SK-N-SH (cell line): ENCODE data around the gene SLC39A7. TPM values are rescaled to one million over a fixed set of nuclear protein-coding genes. Genes with fewer than 3 reads are reported as not detected.

Source experiments
- CTCF ChIA-PET: fragments of 300-600, 350-600 bp; formaldehyde crosslinking; extraction: SDS; loops from one replicate; lab custom pipeline; 2021; lab: Yijun Ruan, JAX
- POLR2A ChIA-PET: fragments of 350-600 bp; sonication (Branson Sonifier 250); formaldehyde crosslinking; extraction: SDS; loops from one replicate; lab custom pipeline; 2020; ENCODE audit warnings: antibody characterized with exemption, inconsistent platforms; lab: Yijun Ruan, JAX
- DNase-seq: peaks from one replicate; pipeline ENCODE4 v3.0.0; 2012
- H2AFZ ChIP-seq: fragments of 200-600 bp; sonication (generic); 2 replicates; pipeline ENCODE4 v1.8.1; 2016; ENCODE audit warnings: antibody characterized with exemption, mild to moderate bottlenecking, low read depth
- H3F3A ChIP-seq: fragments of 200-600 bp; sonication (generic); replicated peaks from 2 replicates; pipeline ENCODE3; 2016; ENCODE audit warnings: antibody characterized with exemption, mild to moderate bottlenecking; ENCODE audit not compliant: insufficient read depth
- H3K27ac ChIP-seq, 2 experiments: fragments of 200-500 bp in 1 of 2; fragments of 200-600 bp in 1 of 2; sonication (Bioruptor generic) in 1 of 2; sonication (generic), shearing (Covaris generic) in 1 of 2; 2 replicates each; pipeline versions ENCODE4 v1.5.1 to v1.6.1; 2014 to 2016; ENCODE audit warnings: low read depth in 2 of 2, inconsistent platforms in 1 of 2, low read length in 1 of 2, mild to moderate bottlenecking in 1 of 2, mixed read lengths in 1 of 2
- H3K27me3 ChIP-seq: fragments of 200-600 bp; sonication (generic), shearing (Covaris generic); 2 replicates; pipeline ENCODE4 v1.6.1; 2016; ENCODE audit warnings: mixed run types; ENCODE audit not compliant: insufficient read depth
- H3K36me3 ChIP-seq, 2 experiments: fragments of 200-500 bp in 1 of 2; fragments of 200-600 bp in 1 of 2; sonication (Bioruptor generic) in 1 of 2; sonication (generic) in 1 of 2; replicated peaks in 1 of 2; 2 replicates each; pipeline versions ENCODE3 to v1.5.1; 2014 to 2016; ENCODE audit warnings: low read length in 1 of 2, mild to moderate bottlenecking in 1 of 2; ENCODE audit not compliant: insufficient read depth in 2 of 2, control insufficient read depth in 1 of 2
- H3K4me1 ChIP-seq, 2 experiments: fragments of 200-500 bp in 1 of 2; fragments of 200-600 bp in 1 of 2; sonication (Bioruptor generic) in 1 of 2; sonication (generic), shearing (Covaris generic) in 1 of 2; 2 replicates each; pipeline versions ENCODE4 v1.5.1 to v1.6.1; 2014 to 2016; ENCODE audit warnings: low read depth in 1 of 2, low read length in 1 of 2, mixed run types in 1 of 2; ENCODE audit not compliant: insufficient read depth in 2 of 2, control insufficient read depth in 1 of 2
- H3K4me2 ChIP-seq: fragments of 200-600 bp; sonication (generic), shearing (Covaris generic); 2 replicates; pipeline ENCODE4 v1.6.1; 2017; ENCODE audit warnings: mixed run types
- H3K4me3 ChIP-seq, 2 experiments: fragments of 200-500 bp in 1 of 2; fragments of 200-600 bp in 1 of 2; sonication (Bioruptor generic) in 1 of 2; sonication (generic), shearing (Covaris generic) in 1 of 2; 2 replicates each; pipeline versions ENCODE4 v1.5.1 to v1.8.1; 2014 to 2016; ENCODE audit warnings: low read depth in 2 of 2, inconsistent platforms in 1 of 2, low read length in 1 of 2, mild to moderate bottlenecking in 1 of 2, mixed read lengths in 1 of 2, moderate library complexity in 1 of 2
- H3K79me2 ChIP-seq: fragments of 200-600 bp; sonication (generic); 2 replicates; pipeline ENCODE4 v1.8.1; 2017; ENCODE audit warnings: mild to moderate bottlenecking; ENCODE audit not compliant: insufficient read depth
- H3K9ac ChIP-seq: fragments of 200-600 bp; sonication (generic); 2 replicates; pipeline ENCODE4 v1.6.1; 2017; ENCODE audit warnings: mixed run types
- H3K9me2 ChIP-seq: fragments of 200-600 bp; sonication (generic); 2 replicates; pipeline ENCODE4 v1.6.1; 2017; ENCODE audit warnings: mixed run types
- H3K9me3 ChIP-seq: fragments of 200-600 bp; sonication (generic); 2 replicates; pipeline ENCODE4 v1.6.1; 2017; ENCODE audit warnings: mixed run types, mild to moderate bottlenecking, moderate library complexity
- H4K20me1 ChIP-seq: fragments of 200-600 bp; sonication (generic); 2 replicates; pipeline ENCODE4 v1.6.1; 2017; ENCODE audit warnings: mild to moderate bottlenecking, mixed run types; ENCODE audit not compliant: insufficient read depth
- ELF1 ChIP-seq: IDR thresholded peaks from 2 replicates; pipeline ENCODE4 v1.4.0; 2012
- EP300 ChIP-seq, 2 experiments: IDR thresholded peaks; 2 replicates each; pipeline versions ENCODE4 v1.4.0 to v1.6.1; 2012; ENCODE audit warnings: borderline replicate concordance in 1 of 2, low read depth in 1 of 2, low read length in 1 of 2
- FOSL2 ChIP-seq: IDR thresholded peaks from 2 replicates; pipeline ENCODE4 v1.4.0; 2012; ENCODE audit warnings: low read depth, mild to moderate bottlenecking, moderate library complexity, borderline replicate concordance
- FOXJ3 ChIP-seq: sonication (generic); formaldehyde crosslinking; IDR thresholded peaks from 2 replicates; pipeline ENCODE4 v1.5.1; 2020; ENCODE audit warnings: mild to moderate bottlenecking, missing genetic modification reagents
- GATA2 ChIP-seq: sonication (generic); formaldehyde crosslinking; IDR thresholded peaks from 2 replicates; pipeline ENCODE4 v1.5.0; 2020; ENCODE audit warnings: mild to moderate bottlenecking, missing genetic modification reagents
- JUND ChIP-seq: IDR thresholded peaks from 2 replicates; pipeline ENCODE4 v1.4.0; 2012
- MEF2A ChIP-seq: IDR thresholded peaks from 2 replicates; pipeline ENCODE4 v1.4.0; 2012; ENCODE audit warnings: low read depth, borderline replicate concordance
- MXI1 ChIP-seq: IDR thresholded peaks from 2 replicates; pipeline ENCODE4 v1.6.1; 2012; ENCODE audit warnings: mild to moderate bottlenecking, low read depth, low read length, improper control_type of control experiment
- RCOR1 ChIP-seq: fragments of 150-350 bp; IDR thresholded peaks from 2 replicates; pipeline ENCODE4 v1.6.1; 2017; ENCODE audit warnings: antibody characterized with exemption, low read length
- RXRA ChIP-seq: IDR thresholded peaks from 2 replicates; pipeline ENCODE4 v1.4.0; 2012; ENCODE audit warnings: low read depth, mild to moderate bottlenecking, borderline replicate concordance
- SIN3A ChIP-seq: IDR thresholded peaks from 2 replicates; pipeline ENCODE4 v1.6.1; 2012; ENCODE audit warnings: low read depth, mild to moderate bottlenecking, low read length, moderate library complexity, borderline replicate concordance
- SMC3 ChIP-seq: IDR thresholded peaks from 2 replicates; pipeline ENCODE4 v1.6.1; 2012; ENCODE audit warnings: low read depth, low read length, improper control_type of control experiment
- TCF12 ChIP-seq: IDR thresholded peaks from 2 replicates; pipeline ENCODE4 v1.4.0; 2012
- WGBS: methylation state at CpG from one replicate; pipeline ENCODE4 v1.1.6; 2017; ENCODE audit warnings: low lambda C conversion rate; 5-methylcytosine and 5-hydroxymethylcytosine counted together
- polyA plus RNA-seq, 3 experiments: library from polyadenylated mRNA; depleted of rRNA; stranded (reverse); fragments of >200 nt; gene quantifications; 2 replicates each; pipeline ENCODE4 v1.2.3, GENCODE V29; 2012
- TF ChIP-seq, protein P1 (sequence below): IDR thresholded peaks from 2 replicates; pipeline ENCODE4 v1.4.0; 2012; ENCODE audit warnings: low read depth, borderline replicate concordance
- TF ChIP-seq, protein P2 (sequence below): fragments of 200-600 bp; sonication (generic); IDR thresholded peaks from 2 replicates; pipeline ENCODE4 v1.6.1; 2017; ENCODE audit warnings: antibody characterized with exemption, mild to moderate bottlenecking, moderate library complexity
- TF ChIP-seq, protein P3 (sequence below): fragments of 150-350 bp; IDR thresholded peaks from 2 replicates; pipeline ENCODE4 v1.6.1; 2017; ENCODE audit warnings: antibody characterized with exemption, low read length, low read depth, borderline replicate concordance
- TF ChIP-seq, protein P4 (sequence below): fragments of 150-350 bp; IDR thresholded peaks from 2 replicates; pipeline ENCODE4 v1.6.1; 2016; ENCODE audit warnings: mild to moderate bottlenecking, low read depth, low read length

SLC39A7 gene
- polyA plus RNA-seq, 1 of the 3 experiments (the other 2 are of a cell fraction), result 129 TPM

DNA sequence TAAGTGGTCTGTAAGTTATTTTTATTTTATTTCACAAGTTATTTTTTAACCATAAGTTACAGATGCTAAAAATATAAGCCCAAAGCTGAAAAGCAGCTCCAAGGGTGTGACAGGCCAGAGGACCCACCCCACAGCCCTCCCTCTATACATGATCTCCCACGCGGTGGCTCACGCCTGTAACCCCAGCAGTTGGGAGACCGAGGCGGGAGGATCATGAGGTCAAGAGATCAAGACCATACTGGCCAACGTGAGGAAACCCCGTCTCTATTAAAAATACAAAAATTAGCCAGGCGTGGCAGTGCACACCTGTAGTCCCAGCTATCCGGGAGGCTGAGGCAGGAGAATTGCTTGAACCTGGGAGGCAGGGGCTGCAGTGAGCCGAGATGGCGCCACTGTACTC is 40.6 kb upstream of the SLC39A7 start:
- H3K27ac ChIP-seq, result no peak overlapping the region
- H3F3A ChIP-seq, result no peaks in the 10 kb centered on the region
- no peaks in the 10 kb centered on the region for H3K79me2 ChIP-seq
- no peaks in the 10 kb centered on the region for H3K9me2 ChIP-seq
- POLR2A ChIA-PET, result no interaction called here
- H2AFZ ChIP-seq, result no peak overlapping the region
- CTCF ChIA-PET, result interaction anchor here (0.7 to 6.4 kb wide), 6 partner anchors 11 to 95 kb away, joined by 3 to 96 read pairs (median 6); no protein-coding TSS in a partner anchor
- DNase-seq, result no peak
- H3K4me1 ChIP-seq, result peaks cover 0 to 7% of the 10 kb centered on the region in 2 experiments; a peak in 1 of 4 replicates
- no peak overlapping the region for H3K9ac ChIP-seq
- H4K20me1 ChIP-seq, result no peaks in the 10 kb centered on the region
- H3K4me3 ChIP-seq, result no peak overlapping the region
- TF ChIP-seq, protein P1, sequence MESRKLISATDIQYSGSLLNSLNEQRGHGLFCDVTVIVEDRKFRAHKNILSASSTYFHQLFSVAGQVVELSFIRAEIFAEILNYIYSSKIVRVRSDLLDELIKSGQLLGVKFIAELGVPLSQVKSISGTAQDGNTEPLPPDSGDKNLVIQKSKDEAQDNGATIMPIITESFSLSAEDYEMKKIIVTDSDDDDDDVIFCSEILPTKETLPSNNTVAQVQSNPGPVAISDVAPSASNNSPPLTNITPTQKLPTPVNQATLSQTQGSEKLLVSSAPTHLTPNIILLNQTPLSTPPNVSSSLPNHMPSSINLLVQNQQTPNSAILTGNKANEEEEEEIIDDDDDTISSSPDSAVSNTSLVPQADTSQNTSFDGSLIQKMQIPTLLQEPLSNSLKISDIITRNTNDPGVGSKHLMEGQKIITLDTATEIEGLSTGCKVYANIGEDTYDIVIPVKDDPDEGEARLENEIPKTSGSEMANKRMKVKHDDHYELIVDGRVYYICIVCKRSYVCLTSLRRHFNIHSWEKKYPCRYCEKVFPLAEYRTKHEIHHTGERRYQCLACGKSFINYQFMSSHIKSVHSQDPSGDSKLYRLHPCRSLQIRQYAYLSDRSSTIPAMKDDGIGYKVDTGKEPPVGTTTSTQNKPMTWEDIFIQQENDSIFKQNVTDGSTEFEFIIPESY, result no peak
- TF ChIP-seq MEF2A (no peak), ELF1 (no peak), JUND (no peak), GATA2 (CRISPR knock-in tag) (no peak), SMC3 (no peak), FOXJ3 (CRISPR knock-in tag) (no peak), EP300 (IDR thresholded peaks at IDR 0.05; ENCODE audit: borderline replicate concordance in 1 of 2, low read depth in 1 of 2, low read length in 1 of 2) (no peak), SIN3A (no peak), RCOR1 (no peak), MXI1 (no peak), FOSL2 (no peak), RXRA (no peak), TCF12 (no peak)
- TF ChIP-seq, protein P2, sequence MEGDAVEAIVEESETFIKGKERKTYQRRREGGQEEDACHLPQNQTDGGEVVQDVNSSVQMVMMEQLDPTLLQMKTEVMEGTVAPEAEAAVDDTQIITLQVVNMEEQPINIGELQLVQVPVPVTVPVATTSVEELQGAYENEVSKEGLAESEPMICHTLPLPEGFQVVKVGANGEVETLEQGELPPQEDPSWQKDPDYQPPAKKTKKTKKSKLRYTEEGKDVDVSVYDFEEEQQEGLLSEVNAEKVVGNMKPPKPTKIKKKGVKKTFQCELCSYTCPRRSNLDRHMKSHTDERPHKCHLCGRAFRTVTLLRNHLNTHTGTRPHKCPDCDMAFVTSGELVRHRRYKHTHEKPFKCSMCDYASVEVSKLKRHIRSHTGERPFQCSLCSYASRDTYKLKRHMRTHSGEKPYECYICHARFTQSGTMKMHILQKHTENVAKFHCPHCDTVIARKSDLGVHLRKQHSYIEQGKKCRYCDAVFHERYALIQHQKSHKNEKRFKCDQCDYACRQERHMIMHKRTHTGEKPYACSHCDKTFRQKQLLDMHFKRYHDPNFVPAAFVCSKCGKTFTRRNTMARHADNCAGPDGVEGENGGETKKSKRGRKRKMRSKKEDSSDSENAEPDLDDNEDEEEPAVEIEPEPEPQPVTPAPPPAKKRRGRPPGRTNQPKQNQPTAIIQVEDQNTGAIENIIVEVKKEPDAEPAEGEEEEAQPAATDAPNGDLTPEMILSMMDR, result no peak
- TF ChIP-seq, protein P3, sequence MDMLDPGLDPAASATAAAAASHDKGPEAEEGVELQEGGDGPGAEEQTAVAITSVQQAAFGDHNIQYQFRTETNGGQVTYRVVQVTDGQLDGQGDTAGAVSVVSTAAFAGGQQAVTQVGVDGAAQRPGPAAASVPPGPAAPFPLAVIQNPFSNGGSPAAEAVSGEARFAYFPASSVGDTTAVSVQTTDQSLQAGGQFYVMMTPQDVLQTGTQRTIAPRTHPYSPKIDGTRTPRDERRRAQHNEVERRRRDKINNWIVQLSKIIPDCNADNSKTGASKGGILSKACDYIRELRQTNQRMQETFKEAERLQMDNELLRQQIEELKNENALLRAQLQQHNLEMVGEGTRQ, result no peak
- TF ChIP-seq, protein P4, sequence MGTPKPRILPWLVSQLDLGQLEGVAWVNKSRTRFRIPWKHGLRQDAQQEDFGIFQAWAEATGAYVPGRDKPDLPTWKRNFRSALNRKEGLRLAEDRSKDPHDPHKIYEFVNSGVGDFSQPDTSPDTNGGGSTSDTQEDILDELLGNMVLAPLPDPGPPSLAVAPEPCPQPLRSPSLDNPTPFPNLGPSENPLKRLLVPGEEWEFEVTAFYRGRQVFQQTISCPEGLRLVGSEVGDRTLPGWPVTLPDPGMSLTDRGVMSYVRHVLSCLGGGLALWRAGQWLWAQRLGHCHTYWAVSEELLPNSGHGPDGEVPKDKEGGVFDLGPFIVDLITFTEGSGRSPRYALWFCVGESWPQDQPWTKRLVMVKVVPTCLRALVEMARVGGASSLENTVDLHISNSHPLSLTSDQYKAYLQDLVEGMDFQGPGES, result no peak
- TF ChIP-seq, all 33 proteins: peak for 0
- WGBS, result 93% methylated on average over 11 of the region's 11 CpGs
- Histone ChIP-seq H3K4me2 (no peak overlapping the region), H3K27me3 (no peaks in the 10 kb centered on the region; the same call in 1 of the 2 replicates), H3K36me3 (no peaks in the 10 kb centered on the region), H3K9me3 (no peaks in the 10 kb centered on the region)
